H1 (cell line): ENCODE data around the gene NEO1. TPM values are rescaled to one million over a fixed set of nuclear protein-coding genes. Genes with fewer than 3 reads are reported as not detected.

Experiments
- CTCF ChIA-PET: fragments of 300-600 bp; sonication (Branson Sonifier 250); formaldehyde crosslinking; loops from one replicate; lab custom pipeline; 2021; ENCODE audit not compliant: partially characterized antibody; lab: Charles Lee
- POLR2A ChIA-PET: fragments of 300-600 bp; sonication (Branson Sonifier 250); formaldehyde crosslinking; loops from one replicate; lab custom pipeline; 2021; ENCODE audit warnings: inconsistent platforms; ENCODE audit not compliant: partially characterized antibody; lab: Charles Lee
- DNase-seq, 2 experiments: peaks; one replicate each; pipeline versions ENCODE4 v3.0.0 to v3.0.0-alpha.2; 2010 to 2022; ENCODE audit warnings: low spot score in 2 of 2, low read depth in 1 of 2, mixed read lengths in 1 of 2
- FAIRE-seq: peaks from 2 replicates; lab custom pipeline; 2011; peaks lifted over from hg19 to GRCh38; lab: Jason Lieb, UNC
- H2AFZ ChIP-seq: 2 replicates; pipeline ENCODE4 v1.8.1; 2012; ENCODE audit warnings: low read length, inconsistent platforms
- H2AK5ac ChIP-seq: 2 replicates; pipeline ENCODE4 v1.6.1; 2013; ENCODE audit warnings: low read depth, low read length
- H2BK120ac ChIP-seq: replicated peaks from 2 replicates; pipeline ENCODE3; 2013; ENCODE audit warnings: low read depth, low read length, inconsistent platforms
- H2BK12ac ChIP-seq: 2 replicates; pipeline ENCODE4 v1.6.1; 2013; ENCODE audit warnings: low read depth, low read length
- H2BK15ac ChIP-seq: 2 replicates; pipeline ENCODE4 v1.6.1; 2013; ENCODE audit warnings: low read length
- H2BK20ac ChIP-seq: 2 replicates; pipeline ENCODE4 v1.6.1; 2013; ENCODE audit warnings: low read length
- H2BK5ac ChIP-seq: 2 replicates; pipeline ENCODE4 v1.6.1; 2013; ENCODE audit warnings: low read depth, low read length
- H3K14ac ChIP-seq: 2 replicates; pipeline ENCODE4 v1.6.1; 2013; ENCODE audit warnings: inconsistent platforms; ENCODE audit not compliant: insufficient read length
- H3K18ac ChIP-seq: 2 replicates; pipeline ENCODE4 v1.6.1; 2013; ENCODE audit warnings: low read length; ENCODE audit errors: extremely low read depth
- H3K23ac ChIP-seq: 2 replicates; pipeline ENCODE4 v1.6.1; 2013; ENCODE audit warnings: inconsistent platforms; ENCODE audit not compliant: insufficient read length
- H3K23me2 ChIP-seq: 2 replicates; pipeline ENCODE4 v1.6.1; 2013; ENCODE audit warnings: low read depth, low read length
- H3K27ac ChIP-seq: 2 replicates; pipeline ENCODE4 v1.6.1; 2011; ENCODE audit warnings: low read depth, low read length, inconsistent platforms
- H3K27me3 ChIP-seq, 4 experiments: replicated peaks in 1 of 4; 1 replicate in 1 of 4; 2 replicates in 3 of 4; pipeline versions ENCODE4 v1.6.1 to v1.8.1; 2011 to 2013; ENCODE audit warnings: low read length in 3 of 4, mild to moderate bottlenecking in 3 of 4, inconsistent platforms in 2 of 4, mixed read lengths in 2 of 4, moderate library complexity in 1 of 4; ENCODE audit not compliant: control insufficient read depth in 3 of 4, insufficient read depth in 3 of 4; ENCODE audit errors: extremely low read depth in 1 of 4
- H3K36me3 ChIP-seq, 4 experiments: 2 replicates each; pipeline versions ENCODE4 v1.6.1 to v1.8.1; 2011 to 2013; ENCODE audit warnings: mild to moderate bottlenecking in 4 of 4, low read length in 3 of 4, moderate library complexity in 2 of 4, control low read depth in 1 of 4, inconsistent platforms in 1 of 4; ENCODE audit not compliant: insufficient read depth in 4 of 4, control insufficient read depth in 2 of 4
- H3K4ac ChIP-seq: replicated peaks from 2 replicates; pipeline ENCODE3; 2013; ENCODE audit warnings: low read length, low read depth, mixed read lengths, inconsistent platforms; ENCODE audit not compliant: insufficient read length
- H3K4me1 ChIP-seq, 4 experiments: replicated peaks in 1 of 4; 1 replicate in 1 of 4; 2 replicates in 3 of 4; pipeline versions ENCODE4 v1.6.1 to v1.8.1; 2011 to 2013; ENCODE audit warnings: low read length in 3 of 4, inconsistent platforms in 2 of 4, mixed read lengths in 1 of 4; ENCODE audit not compliant: insufficient read depth in 4 of 4, control insufficient read depth in 3 of 4
- H3K4me2 ChIP-seq, 2 experiments: 2 replicates each; pipeline versions ENCODE4 v1.6.1 to v1.8.1; 2011 to 2013; ENCODE audit warnings: low read depth in 2 of 2, low read length in 2 of 2, control low read depth in 1 of 2, inconsistent platforms in 1 of 2, mild to moderate bottlenecking in 1 of 2; ENCODE audit not compliant: insufficient read depth in 1 of 2
- H3K4me3 ChIP-seq, 4 experiments: fragments of 200-600, 300-600 bp in 1 of 4; sonication (generic), shearing (Covaris generic), sonication (Bioruptor Twin) in 1 of 4; 2 replicates each; pipeline versions ENCODE4 v1.5.1 to v1.8.1; 2011 to 2016; ENCODE audit warnings: low read length in 4 of 4, low read depth in 3 of 4, control low read depth in 2 of 4, inconsistent platforms in 2 of 4, mild to moderate bottlenecking in 2 of 4, mixed read lengths in 1 of 4, moderate library complexity in 1 of 4; ENCODE audit not compliant: insufficient read depth in 2 of 4; ENCODE audit errors: extremely low read depth in 1 of 4
- H3K56ac ChIP-seq: replicated peaks from 2 replicates; pipeline ENCODE3; 2013; ENCODE audit warnings: low read depth, mild to moderate bottlenecking, mixed read lengths, low read length, inconsistent platforms; ENCODE audit not compliant: insufficient read length
- H3K79me1 ChIP-seq: 2 replicates; pipeline ENCODE4 v1.6.1; 2013; ENCODE audit warnings: low read depth, low read length, control low read depth
- H3K79me2 ChIP-seq, 2 experiments: 2 replicates each; pipeline versions ENCODE4 v1.6.1 to v1.8.1; 2012 to 2013; ENCODE audit warnings: low read length in 2 of 2, mild to moderate bottlenecking in 2 of 2, inconsistent platforms in 1 of 2; ENCODE audit not compliant: insufficient read depth in 2 of 2, control insufficient read depth in 1 of 2
- H3K9ac ChIP-seq, 4 experiments: replicated peaks in 1 of 4; 1 replicate in 1 of 4; 2 replicates in 3 of 4; pipeline versions ENCODE4 v1.6.1 to v1.8.1; 2011 to 2013; ENCODE audit warnings: low read depth in 3 of 4, low read length in 3 of 4, control low read depth in 2 of 4, mild to moderate bottlenecking in 2 of 4, moderate library complexity in 2 of 4, inconsistent platforms in 1 of 4; ENCODE audit errors: extremely low read depth in 1 of 4
- H3K9me3 ChIP-seq, 2 experiments: 2 replicates each; pipeline versions ENCODE4 v1.6.1 to v1.8.1; 2012 to 2013; ENCODE audit warnings: mild to moderate bottlenecking in 2 of 2, moderate library complexity in 2 of 2, control low read depth in 1 of 2, inconsistent platforms in 1 of 2, low read depth in 1 of 2, low read length in 1 of 2, mixed read lengths in 1 of 2; ENCODE audit not compliant: insufficient read depth in 2 of 2
- H4K20me1 ChIP-seq, 2 experiments: replicated peaks in 1 of 2; 2 replicates each; pipeline versions ENCODE3 to v1.8.1; 2011 to 2013; ENCODE audit warnings: inconsistent platforms in 2 of 2, low read length in 2 of 2, mild to moderate bottlenecking in 1 of 2; ENCODE audit not compliant: insufficient read depth in 2 of 2, control insufficient read depth in 1 of 2
- H4K5ac ChIP-seq: 2 replicates; pipeline ENCODE4 v1.6.1; 2013; ENCODE audit warnings: low read length, low read depth, mixed read lengths, inconsistent platforms; ENCODE audit not compliant: insufficient read length
- H4K8ac ChIP-seq: 2 replicates; pipeline ENCODE4 v1.8.0; 2013; ENCODE audit warnings: mild to moderate bottlenecking, moderate library complexity, low read length, inconsistent platforms; ENCODE audit not compliant: insufficient read depth; ENCODE audit errors: extremely low read depth
- H4K91ac ChIP-seq: replicated peaks from 2 replicates; pipeline ENCODE3; 2013; ENCODE audit warnings: low read length, mixed read lengths, inconsistent platforms; ENCODE audit not compliant: insufficient read length
- ATF3 ChIP-seq: IDR thresholded peaks from 2 replicates; pipeline ENCODE4 v1.6.1; 2011; ENCODE audit warnings: low read depth, mild to moderate bottlenecking, low read length; ENCODE audit not compliant: insufficient read depth
- CEBPB ChIP-seq: IDR thresholded peaks from 2 replicates; pipeline ENCODE4 v1.6.1; 2012; ENCODE audit warnings: low read depth, low read length
- CHD1 ChIP-seq: IDR thresholded peaks from 2 replicates; pipeline ENCODE4 v1.6.1; 2012; ENCODE audit warnings: low read depth, low read length, improper control_type of control experiment
- CTBP2 ChIP-seq: IDR thresholded peaks from 2 replicates; pipeline ENCODE4 v1.7.0; 2011; ENCODE audit warnings: borderline replicate concordance, mild to moderate bottlenecking, moderate library complexity, mixed read lengths, low read length; ENCODE audit not compliant: insufficient read depth, insufficient read length
- CTCF ChIP-seq, 3 experiments: IDR thresholded peaks; 1 replicate in 2 of 3; 2 replicates in 1 of 3; pipeline versions ENCODE4 v1.5.1 to v1.6.1; 2011; ENCODE audit warnings: low read length in 3 of 3, mild to moderate bottlenecking in 3 of 3, inconsistent platforms in 2 of 3, low read depth in 1 of 3, moderate library complexity in 1 of 3; ENCODE audit not compliant: insufficient read depth in 1 of 3; ENCODE audit errors: control extremely low read depth in 1 of 3
- EGR1 ChIP-seq: IDR thresholded peaks from 2 replicates; pipeline ENCODE4 v1.6.1; 2011; ENCODE audit warnings: low read depth, low read length, borderline replicate concordance
- POLR2A ChIP-seq, 2 experiments: IDR thresholded peaks; 1 replicate in 1 of 2; 2 replicates in 1 of 2; pipeline ENCODE4 v1.6.1; 2011; ENCODE audit warnings: low read depth in 2 of 2, low read length in 2 of 2, mild to moderate bottlenecking in 2 of 2; ENCODE audit errors: control extremely low read depth in 1 of 2
- RBBP5 ChIP-seq: IDR thresholded peaks from 2 replicates; pipeline ENCODE4 v1.7.1; 2012; ENCODE audit warnings: low read depth, mild to moderate bottlenecking, inconsistent platforms, low read length, moderate library complexity, borderline replicate concordance
- USF2 ChIP-seq: IDR thresholded peaks from 2 replicates; pipeline ENCODE4 v1.6.1; 2011; ENCODE audit warnings: low read length, improper control_type of control experiment
- YY1 ChIP-seq: IDR thresholded peaks from 2 replicates; pipeline ENCODE4 v1.6.1; 2011; ENCODE audit warnings: low read depth, mild to moderate bottlenecking, low read length
- ZNF274 ChIP-seq: IDR thresholded peaks from 2 replicates; pipeline ENCODE4 v1.7.0; 2012; ENCODE audit warnings: low read length, borderline replicate concordance; ENCODE audit errors: extremely low read depth
- WGBS, 2 experiments: shearing (Covaris generic) in 1 of 2; methylation state at CpG; one replicate each; pipeline versions ENCODE4 v1.1.6 to v1.1.7; 2013 to 2015; ENCODE audit warnings: low lambda C conversion rate in 2 of 2, mixed read lengths in 2 of 2, inconsistent platforms in 1 of 2, low coverage in 1 of 2, missing lambda C conversion rate in 1 of 2; ENCODE audit not compliant: insufficient replicate concordance in 2 of 2, insufficient coverage in 1 of 2, insufficient read length in 1 of 2; ENCODE audit errors: extremely low coverage in 1 of 2, missing lambda C conversion rate in 1 of 2; 5-methylcytosine and 5-hydroxymethylcytosine counted together
- polyA plus RNA-seq, 7 experiments: library from polyadenylated mRNA; depleted of rRNA in 3 of 7; stranded (reverse) in 5 of 7; unstranded in 2 of 7; fragments of >200 nt in 5 of 7; fragments of 200-250 nt in 2 of 7; gene quantifications; 1 replicate in 5 of 7; 2 replicates in 1 of 7; 4 replicates in 1 of 7; pipeline versions ENCODE4 v1.2.1 to v1.2.3, GENCODE V29; 2011 to 2013; ENCODE audit warnings: missing spikeins in 2 of 7, mixed read lengths in 2 of 7
- total RNA-seq: library from RNA; stranded (reverse); fragmentation: NEBNext Ultra II Directional; extraction: Animal tissue kit (Norgen Biotek cat#: 25700); gene quantifications from 2 replicates; pipeline ENCODE4 v1.2.1, GENCODE V29; 2021

The NEO1 gene
- total and polyA plus RNA-seq, 2 of the 8 experiments (the other 6 are each of a cell fraction or from before 2014, with no cell fraction given), result 36.0 to 51.0 TPM

- ChIA-PET POLR2A (no interaction called here), CTCF (interaction anchor here (0.7 kb wide), 1 partner anchor 472 kb away, joined by 3 read pairs; no protein-coding TSS in a partner anchor)
- DNase-seq (no peak), FAIRE-seq (no peak)
- Histone ChIP-seq H3K79me1 (no peaks in the 10 kb centered on the region), H3K56ac (no peak overlapping the region), H3K4me3 (no peak overlapping the region), H3K9me3 (no peaks in the 10 kb centered on the region; a peak in 1 of 4 replicates), H2BK15ac (no peak overlapping the region), H3K14ac (no peak overlapping the region), H2AFZ (no peak overlapping the region), H4K91ac (no peak overlapping the region), H2BK12ac (no peak overlapping the region), H3K27me3 (no peaks in the 10 kb centered on the region), H2BK5ac (no peak overlapping the region), H4K5ac (no peak overlapping the region), H3K18ac (no peak overlapping the region), H2BK20ac (no peak overlapping the region), H3K36me3 (no peaks in the 10 kb centered on the region), H3K4ac (no peak overlapping the region), H3K79me2 (no peaks in the 10 kb centered on the region), H3K27ac (no peak overlapping the region), H2BK120ac (no peak overlapping the region), H3K23me2 (no peaks in the 10 kb centered on the region), H3K4me1 (no peaks in the 10 kb centered on the region), H3K4me2 (no peak overlapping the region), H3K9ac (no peak overlapping the region), H4K20me1 (no peaks in the 10 kb centered on the region), H3K23ac (no peak overlapping the region), H4K8ac (no peak overlapping the region), H2AK5ac (no peak overlapping the region)
- WGBS, 2 experiments, result 76% methylated on average over 2 of the region's 2 CpGs; no CpG with 5 or more reads in 1 of the 2 experiments
- TF ChIP-seq CHD1, result no peak
- no peak for TF ChIP-seq EGR1
- no peak for TF ChIP-seq POLR2A (IDR thresholded peaks at IDR 0.05; ENCODE audit: control extremely low read depth in 1 of 2, low read depth in 2 of 2, low read length in 2 of 2)
- no peak for TF ChIP-seq USF2
- no peak for TF ChIP-seq RBBP5
- no peak for TF ChIP-seq ZNF274
- TF ChIP-seq YY1, result no peak
- no peak for TF ChIP-seq CTCF (IDR thresholded peaks at IDR 0.05; ENCODE audit: control extremely low read depth in 1 of 3, insufficient read depth in 1 of 3, low read depth in 1 of 3, low read length in 3 of 3)
- no peak for TF ChIP-seq CTBP2
- no peak for TF ChIP-seq ATF3
- no peak for TF ChIP-seq CEBPB
Observed at GRCh38 chr15:73200339-73200738, 148.1 kb downstream of the NEO1 start.
